EL (cell line): ENCODE measurements around the gene RFLNA.

Experiments used
- DNase-seq: peaks from one replicate; pipeline ENCODE4 v3.0.0-alpha.2; 2016

The RFLNA gene

GRCh38 chr12:124361996-124362395, 67.1 kb downstream of the RFLNA start:
- no peak for DNase-seq

GRCh38 chr12:124363353-124363965, 68.6 kb downstream of the RFLNA start:
- no peak for DNase-seq

GRCh38 chr12:124364543-124364942, 69.7 kb downstream of the RFLNA start:
- no peak for DNase-seq
